ELF-1 (cell line): ENCODE measurements around the gene MAPK6.
"Not testable (repeated sequence)": the region's sequence is repeated elsewhere in the genome, so short reads cannot be mapped to it uniquely, and the experiment has no call there.

Source experiments
- DNase-seq: peaks from one replicate; pipeline ENCODE4 v3.0.0-alpha.2; 2016; ENCODE audit warnings: low read depth, low spot score

The MAPK6 gene

DNA sequence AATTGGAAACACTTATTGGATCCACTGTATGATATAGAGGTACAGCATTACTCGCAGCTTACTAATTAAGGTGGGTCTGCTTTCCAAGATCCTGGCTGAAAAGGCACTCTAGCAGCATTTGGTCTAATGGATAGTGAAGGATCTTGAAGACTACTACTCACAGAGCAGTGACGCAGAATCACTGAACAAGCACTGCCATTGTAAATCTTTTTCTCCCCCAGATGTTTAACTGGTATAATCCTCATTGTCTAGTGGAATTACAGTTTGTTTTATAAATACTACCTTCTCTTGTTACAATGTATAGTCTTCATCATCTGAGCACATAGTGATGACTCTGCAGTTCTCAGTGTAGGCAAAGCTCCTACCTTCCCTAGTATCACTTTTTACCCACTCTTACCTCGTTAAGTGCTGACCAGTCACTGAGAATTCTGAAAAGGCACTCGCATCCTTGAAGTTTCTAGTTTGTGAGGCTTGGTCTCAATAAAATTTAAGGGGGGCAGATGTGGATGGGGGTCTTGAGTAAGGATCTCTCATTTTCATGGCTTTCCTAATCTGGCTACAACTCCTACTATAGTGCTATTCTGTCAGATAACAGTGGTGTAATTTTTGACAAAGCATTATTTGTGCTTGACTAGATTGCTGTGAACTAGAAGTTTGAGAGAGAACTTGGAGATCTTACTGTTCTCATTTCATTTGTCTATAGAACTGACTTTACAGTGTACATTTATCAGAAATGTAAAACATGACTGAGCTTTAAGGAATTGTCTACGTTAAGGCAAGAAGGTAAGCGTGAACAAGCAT lies 23.2 kb downstream of the MAPK6 start:
- DNase-seq: no peak

DNA sequence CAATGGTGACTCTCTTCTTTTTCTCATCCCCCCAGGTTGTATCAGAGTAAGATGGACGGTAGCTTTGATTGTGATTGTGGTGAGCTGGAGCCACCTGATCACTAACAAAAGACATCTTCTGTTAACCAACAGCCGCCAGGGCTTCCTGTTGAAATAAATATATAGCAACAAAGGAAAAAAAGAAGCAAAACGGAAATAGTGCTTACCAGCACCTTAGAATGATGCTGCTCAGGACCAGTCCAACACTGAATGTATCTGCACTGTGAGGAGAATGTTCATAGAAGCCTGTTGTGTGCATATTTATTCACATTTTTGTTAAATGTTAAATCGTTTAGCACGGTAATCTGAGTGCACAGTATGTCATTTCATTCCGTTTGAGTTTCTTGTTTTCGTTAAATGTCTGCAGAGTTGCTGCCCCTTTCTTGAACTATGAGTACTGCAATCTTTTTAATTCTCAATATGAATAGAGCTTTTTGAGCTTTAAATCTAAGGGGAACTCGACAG lies 26.8 kb downstream of the MAPK6 start:
- not testable (repeated sequence) for DNase-seq

DNA sequence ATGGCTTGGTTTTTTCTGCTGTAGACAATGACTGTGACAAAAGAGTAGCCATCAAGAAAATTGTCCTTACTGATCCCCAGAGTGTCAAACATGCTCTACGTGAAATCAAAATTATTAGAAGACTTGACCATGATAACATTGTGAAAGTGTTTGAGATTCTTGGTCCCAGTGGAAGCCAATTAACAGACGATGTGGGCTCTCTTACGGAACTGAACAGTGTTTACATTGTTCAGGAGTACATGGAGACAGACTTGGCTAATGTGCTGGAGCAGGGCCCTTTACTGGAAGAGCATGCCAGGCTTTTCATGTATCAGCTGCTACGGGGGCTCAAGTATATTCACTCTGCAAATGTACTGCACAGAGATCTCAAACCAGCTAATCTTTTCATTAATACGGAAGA lies 27.5 kb downstream of the MAPK6 start:
- not testable (repeated sequence) for DNase-seq

DNA sequence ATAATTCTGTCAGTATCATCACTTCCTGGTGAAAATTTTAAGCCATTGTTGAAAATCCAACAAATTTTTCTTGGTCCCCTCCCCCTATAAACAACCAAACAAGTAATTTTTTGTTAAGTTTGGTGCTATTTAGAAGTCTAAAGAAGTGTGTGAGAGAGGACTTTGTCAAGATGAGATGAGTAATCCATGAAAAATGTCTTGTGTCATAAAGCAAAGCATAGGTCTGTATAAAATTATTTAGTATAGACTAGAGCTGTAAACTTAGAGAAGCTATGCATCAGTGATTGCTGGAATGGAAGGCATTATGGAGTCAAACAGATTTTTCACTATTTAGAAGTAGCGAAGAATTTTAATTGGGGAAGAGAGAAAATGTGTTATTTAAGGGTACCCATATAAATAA lies 31.4 kb downstream of the MAPK6 start:
- DNase-seq: no peak

DNA sequence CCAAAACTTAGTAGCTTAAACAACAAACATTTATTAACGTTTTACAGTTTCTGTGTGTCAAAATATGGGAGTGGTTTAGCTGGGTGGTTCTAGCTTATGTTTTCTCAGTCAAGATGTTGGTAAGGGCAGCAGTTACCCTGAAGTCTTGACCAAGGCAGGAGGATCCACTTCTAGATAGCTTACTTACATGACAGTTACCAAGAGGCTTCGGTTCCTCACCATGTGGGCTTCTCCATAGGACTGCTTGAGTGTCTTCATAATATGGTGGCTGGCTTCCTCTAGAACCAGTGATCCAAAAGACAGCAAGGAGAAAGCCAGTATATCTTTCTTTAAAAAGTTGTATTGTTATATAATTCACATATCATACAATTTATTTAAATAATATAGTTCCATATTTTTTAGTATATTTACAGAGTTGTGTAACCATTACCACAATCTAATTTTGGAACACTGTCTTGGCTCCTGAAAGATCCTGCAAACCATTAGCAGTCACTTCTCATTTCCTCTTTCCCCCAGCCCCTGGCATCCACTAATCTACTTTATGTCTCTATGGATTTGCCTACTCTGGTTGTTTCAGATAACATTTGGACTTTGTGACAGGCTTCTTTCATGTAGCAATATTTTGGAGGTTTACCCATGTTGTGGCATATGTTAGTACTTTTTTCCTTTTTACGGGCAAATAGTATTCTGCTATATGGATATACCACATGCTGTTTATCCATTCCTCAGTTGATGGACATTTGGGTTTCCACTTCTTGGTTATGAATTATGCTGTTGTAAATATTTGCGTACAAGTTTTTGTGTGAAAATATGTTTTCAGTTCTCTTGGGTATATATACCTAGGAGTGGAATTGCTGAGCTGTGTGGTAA lies 33.3 kb downstream of the MAPK6 start:
- DNase-seq: no peak

DNA sequence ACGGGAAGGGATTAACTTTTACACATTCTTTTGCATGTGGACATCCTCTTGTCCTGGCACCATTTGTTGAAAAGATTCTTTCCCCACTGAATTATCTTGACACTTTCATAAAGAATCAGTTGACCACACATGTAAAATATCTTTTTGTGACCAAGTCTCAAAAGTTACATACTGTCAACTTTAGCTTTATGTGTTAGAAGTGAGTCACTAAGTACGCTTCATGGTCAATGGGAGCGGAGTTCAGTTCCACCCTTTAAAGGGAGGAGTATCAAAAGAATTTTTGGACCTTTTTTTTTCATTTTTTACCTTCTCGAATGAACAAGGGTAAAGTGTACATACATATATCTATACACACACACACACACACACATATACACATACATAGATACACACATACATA lies 35.4 kb downstream of the MAPK6 start:
- no peak for DNase-seq

DNA sequence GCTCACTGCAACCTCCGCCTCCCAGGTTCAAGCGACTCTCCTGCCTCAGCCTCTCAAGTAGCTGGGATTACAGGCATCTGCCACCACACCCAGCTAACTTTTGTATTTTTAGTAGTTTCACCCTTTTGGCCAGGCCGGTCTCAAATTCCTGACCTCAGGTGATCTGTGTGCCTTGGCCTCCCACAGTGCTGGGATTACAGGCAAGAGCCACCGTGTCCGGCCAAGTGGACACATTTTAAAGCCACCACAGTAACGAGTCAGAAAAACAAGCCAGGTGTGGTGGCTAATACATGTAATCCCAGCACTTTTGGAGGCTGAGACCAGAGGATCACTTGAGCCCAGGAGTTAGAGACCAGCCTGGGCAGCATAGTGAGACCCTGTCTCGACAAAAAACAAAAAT lies 35.8 kb downstream of the MAPK6 start:
- not testable (repeated sequence) for DNase-seq

DNA sequence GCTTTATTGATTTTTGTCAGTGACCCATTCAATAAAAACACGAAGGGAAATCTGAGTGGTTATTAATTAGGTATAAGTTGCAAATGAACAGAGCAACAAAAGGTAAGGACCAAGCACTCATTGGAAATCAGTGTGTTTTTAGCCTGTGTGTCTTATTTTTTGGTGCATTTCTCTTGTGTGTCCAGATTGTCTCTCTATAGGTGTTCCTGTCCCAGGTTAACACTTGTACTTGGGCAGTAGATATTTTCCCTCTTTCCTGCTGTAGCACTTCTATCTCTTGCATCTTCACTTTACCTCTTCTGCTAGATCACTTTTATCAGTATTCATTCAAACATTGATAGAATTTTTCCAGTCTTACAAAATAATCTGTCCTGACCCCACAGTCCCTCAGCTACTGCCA lies 37.0 kb downstream of the MAPK6 start:
- DNase-seq: no peak

DNA sequence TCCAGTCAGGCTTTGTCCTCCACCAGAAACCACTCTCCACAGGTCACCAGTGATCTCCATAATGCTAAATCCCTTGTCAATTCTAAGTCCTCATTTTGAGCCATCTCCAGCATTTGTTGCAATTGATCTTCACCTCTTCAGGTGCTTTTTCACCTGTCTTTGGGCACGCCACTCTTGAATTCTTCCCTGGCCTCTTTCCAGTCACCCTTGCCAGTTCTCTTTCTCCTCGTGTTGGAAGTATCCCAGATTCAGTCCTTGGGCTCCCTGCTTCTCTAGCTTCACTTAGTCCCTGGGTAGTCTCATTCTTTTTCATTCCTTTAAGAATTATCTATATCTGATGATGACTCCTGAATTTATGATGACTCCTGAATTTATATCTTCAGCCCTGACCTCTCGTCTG lies 37.5 kb downstream of the MAPK6 start:
- DNase-seq: no peak

DNA sequence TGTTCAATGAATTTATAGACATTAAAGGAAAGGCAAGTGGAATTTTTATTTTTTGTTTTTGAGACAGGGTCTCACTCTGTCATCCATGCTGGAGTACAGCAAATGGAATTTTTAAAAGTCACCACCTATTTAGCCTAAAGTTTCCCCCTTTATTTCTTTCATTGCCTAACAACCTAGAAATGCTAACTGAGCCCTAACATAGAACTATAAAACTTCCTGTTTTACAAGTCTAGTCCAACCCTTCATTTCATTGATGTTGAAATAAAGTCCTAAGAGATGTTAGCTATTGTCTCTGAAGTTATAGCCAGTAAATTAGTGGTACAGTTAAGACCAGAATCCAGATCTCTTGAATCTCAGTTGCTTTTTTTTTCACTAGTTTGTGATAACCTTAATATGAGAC lies 39.0 kb downstream of the MAPK6 start:
- DNase-seq: no peak

DNA sequence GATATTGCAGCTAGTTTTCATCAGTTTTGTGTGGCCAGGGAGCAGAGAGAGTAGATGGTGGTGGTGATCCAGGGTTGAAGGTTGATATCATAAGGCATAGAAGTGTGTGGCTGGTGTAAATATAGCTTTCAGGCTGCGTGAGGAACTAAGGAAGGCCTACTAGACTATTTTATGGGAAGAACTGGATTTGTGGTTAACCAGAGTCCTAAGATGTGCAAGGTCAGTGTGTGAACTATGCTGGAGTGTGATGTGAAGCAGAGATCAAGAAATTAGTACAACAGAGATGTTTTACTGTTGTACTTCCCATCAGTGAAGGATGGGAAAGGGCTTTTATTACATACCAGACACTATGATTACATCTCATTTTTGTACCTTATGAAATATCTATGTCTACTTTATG lies 41.5 kb downstream of the MAPK6 start:
- DNase-seq: no peak

DNA sequence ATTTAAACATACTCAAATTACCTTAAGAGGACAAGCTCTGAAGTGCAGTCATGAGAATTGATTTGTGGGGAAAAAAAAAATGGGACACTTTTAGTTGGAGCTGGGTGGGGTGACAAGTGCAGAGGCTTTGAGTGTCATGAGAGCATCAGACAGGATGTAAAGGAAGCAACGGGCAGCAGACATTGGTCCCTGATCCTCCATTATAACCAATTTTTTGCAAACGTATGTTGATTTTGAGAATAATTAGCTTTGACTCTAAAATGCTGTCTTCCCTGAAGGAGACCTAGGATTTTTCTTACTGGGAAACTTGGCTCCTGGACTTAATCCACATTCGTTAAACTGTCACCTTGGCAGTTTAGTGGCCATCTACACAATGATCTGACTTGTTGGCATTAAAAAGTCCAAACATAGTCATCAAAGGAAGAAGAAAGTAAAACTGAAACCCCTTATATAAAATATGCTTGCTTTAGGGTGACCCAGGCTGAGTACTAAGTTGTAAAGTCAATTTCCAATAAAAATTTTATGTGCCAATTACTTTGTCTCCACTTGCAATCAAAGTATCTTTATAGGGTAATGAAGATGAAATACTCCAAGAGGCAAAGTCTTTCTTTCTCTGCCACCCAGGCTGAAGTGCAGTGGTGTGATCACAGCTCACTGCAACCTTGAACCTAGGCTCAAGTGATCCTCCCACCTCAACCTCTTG lies 48.0 kb downstream of the MAPK6 start:
- DNase-seq: no peak

DNA sequence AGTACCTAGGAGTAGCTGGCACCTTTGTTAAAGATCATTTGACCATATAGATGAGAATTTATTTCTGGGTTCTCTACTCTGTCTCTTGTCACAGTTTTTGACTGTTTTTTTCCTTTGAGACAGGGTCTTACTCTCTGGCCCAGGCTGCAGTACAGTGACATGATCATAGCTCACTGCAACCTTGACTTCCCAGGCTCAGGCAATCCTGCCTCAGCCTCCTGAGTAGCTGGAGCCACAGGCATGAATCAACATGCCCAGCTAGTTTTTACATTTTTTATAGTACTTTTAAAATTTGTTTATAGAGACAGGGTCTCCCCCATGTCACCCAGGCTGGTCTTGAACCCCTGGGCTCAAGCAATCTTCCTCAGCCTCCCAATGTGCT lies 48.5 kb downstream of the MAPK6 start:
- DNase-seq: no peak

DNA sequence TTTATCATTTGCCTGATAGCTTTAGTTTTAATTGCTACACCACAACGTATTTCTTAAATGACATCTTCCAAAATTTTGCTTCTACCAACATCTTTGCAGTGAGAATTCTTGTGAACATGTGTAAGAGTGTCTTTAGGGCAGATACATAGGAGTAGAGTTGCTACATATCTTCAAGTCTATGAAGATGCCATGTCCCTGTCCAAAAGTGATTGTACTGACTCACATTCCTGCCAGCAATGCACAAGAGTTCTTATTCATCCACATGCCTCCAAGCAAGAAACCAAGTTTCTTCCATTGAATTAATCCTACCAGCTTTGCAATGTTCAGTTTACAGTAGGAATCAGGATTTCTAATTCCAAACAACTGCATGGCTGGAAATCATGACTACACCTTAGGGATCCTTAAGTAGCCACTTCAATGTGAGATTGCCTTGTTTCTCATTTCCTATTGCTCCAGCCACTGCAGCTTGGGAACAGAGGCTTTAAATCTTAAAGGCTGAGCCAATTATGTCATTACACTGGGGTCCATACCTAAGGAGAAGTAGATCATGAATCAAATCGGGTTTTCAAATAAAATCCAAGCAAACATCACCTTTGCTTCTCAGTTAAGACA lies 49.1 kb downstream of the MAPK6 start:
- no peak for DNase-seq

DNA sequence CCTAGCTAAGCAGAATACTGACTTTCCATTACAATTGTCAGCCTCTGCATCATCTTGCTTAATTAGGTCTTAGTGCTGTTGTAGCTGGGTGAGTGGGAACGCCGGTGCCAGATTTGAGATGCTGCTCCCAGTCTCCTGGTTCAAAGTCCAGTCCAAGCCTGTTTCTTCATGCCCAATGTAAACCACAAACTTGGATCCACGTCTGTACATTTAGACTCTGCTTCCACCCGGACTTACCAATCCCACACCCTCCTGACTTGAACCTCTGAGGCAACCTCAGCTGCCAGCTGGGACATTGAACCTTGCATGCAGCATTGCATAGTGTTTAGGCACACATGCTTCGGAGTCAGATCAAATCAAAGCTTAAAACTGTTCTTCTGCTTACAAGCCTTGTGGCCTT lies 50.5 kb downstream of the MAPK6 start:
- DNase-seq: no peak

DNA sequence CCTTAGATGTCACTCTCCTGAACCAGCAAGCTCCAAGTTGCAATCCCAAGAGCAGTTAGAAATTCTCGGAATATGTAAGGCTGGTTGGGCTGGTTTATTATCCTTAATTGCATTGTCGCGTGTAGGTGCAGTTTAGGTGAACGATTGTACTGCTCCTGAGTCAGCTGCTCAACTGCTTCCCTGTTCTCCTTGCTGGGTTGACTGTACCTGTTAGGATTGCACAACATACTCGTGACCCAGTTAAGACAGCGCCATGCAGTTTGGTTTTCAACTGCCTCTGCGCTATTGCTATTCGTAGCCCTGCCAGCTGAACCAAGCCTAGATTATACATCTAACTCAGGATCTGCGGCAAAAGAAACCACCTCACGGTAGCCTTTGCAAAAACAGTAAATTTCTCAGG lies 52.6 kb downstream of the MAPK6 start:
- peak; percentile 32 for DNase-seq

DNA sequence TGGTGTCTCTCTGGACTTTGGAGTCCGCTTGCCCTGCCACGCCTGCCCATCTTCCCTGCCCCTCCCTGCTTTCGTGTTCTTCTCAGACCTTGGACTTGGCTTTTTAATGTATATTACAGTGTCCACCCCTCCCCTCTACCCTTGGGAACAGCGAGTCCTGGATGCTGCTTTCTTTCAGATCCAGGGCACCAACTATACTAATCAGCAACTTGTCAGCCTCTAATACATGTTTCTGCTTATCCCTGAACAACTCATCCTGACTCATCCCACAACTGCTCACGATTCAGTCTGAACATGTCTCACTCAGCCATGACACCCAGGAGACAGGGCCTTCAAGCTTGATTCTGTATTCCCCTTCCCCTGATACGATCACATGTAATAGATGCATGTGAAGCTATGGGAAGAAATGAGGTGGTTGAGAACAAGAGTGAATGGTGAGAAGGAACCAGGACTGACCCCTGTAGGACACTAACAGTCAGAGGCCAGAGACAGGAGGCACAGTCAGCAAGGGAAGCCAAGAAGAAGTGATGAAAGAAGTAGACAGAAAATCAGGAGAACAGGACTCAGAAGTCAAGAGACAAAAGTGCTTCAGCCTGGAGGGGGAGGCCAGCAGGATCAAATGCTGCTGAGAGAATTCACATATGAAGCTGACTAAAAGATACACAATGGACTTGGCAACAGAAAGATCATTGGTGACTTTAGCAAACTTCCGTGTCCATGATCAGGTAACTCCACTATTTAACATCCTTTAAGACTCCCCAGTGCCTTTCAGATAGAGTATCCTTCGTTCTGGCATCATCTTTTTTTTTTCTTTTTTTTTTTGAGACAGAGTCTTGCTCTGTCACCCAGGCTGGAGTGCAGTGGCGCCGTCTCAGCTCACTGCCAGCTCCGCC lies 58.1 kb downstream of the MAPK6 start:
- DNase-seq: no peak

DNA sequence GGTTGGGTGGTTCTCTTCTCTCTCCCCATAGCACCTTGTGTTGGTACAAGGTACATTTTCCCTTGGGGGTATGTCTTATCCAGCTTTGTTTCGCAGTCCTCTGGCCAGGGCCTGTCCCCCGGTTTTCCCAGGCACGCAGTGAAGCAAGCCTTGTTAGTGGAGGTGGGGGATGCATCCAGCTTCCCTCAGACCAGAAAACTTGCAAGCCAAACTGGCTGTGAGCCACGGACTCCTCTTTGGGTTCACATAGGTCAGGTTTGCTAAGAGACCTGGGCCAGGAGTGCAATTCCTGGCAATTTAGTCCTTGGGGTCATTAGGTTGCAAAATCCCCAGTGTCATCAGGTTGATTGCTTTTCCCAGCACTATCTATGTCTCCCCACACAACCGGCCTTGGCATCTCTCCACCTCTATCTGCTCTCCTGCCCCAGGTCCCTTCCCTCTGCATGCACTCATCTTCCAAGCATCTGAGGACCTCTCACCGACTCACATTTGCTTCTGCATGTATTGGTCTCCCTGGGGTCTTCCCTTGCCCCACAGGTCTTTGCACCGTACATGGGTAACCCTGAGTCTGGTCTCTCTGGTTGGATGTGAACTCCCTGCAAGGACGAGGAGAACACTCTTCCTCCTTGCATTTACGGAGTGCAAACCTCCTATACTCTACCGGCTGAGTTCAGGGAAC lies 59.3 kb downstream of the MAPK6 start:
- no peak for DNase-seq

DNA sequence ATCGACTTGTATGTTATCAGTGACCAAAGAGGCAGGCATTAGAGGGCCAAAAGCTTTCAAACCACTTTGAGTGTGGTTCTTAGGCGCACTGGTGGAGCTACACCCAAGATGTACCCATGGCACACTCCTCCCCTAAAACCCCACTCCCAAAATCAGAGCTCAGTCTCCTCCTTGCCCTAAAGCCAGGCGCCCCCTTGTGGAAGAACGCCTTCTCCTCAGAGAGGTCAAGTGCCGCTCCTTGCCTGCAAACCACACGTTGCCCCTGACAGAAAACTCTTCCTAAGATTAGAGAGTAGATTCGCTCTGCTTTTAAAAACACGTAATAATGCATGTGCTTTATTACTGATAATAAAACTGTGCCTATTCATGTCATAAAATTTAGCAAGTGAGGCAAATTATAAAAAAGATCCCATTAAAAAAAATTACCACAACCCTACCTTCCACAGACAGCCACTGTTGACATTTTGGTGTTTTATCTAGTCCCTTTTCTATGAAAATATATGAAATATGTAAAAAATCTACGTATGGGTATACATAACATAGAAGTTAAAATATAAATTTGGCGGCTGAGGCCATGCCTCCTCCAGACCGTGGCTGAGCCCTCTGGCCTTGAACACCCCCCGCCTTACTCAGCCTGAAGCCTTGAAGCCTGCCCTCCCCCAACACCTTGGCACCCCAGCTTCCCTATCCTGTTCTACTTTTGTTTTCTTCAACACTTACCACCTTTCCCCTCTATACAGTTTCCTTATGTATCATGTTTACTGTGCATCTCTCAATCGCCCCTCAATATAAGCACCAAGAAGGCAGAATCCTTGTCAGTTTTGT lies 60.1 kb downstream of the MAPK6 start:
- peak; percentile 72 for DNase-seq
